HG02763 (cell line): Measurements from ENCODE around the gene S100A14.

Source experiments
- ATAC-seq: cut with Tn5 transposase; IDR thresholded peaks from one replicate; pipeline ENCODE4 v1.9.1; 2021; ENCODE audit warnings: mild to moderate bottlenecking, moderate library complexity; ENCODE audit not compliant: unreplicated experiment

S100A14 gene

GRCh38 chr1:153639280-153639679 lies 23.2 kb upstream of the S100A14 start:
- no peak for ATAC-seq

GRCh38 chr1:153638261-153638660 lies 22.1 kb upstream of the S100A14 start:
- no peak for ATAC-seq

- ATAC-seq, result no peak
Measured at GRCh38 chr1:153636312-153636711, 20.2 kb upstream of the S100A14 start.

- no peak for ATAC-seq
Measured at GRCh38 chr1:153635872-153636271, 19.7 kb upstream of the S100A14 start.

- ATAC-seq, result peak; percentile 86
Measured at GRCh38 chr1:153633754-153634665, 17.9 kb upstream of the S100A14 start, which contains the start of gene CHTOP. CHTOP (plus strand) TSS chr1:153634066; CDS start chr1:153636589, 2,523 bp downstream.

DNA sequence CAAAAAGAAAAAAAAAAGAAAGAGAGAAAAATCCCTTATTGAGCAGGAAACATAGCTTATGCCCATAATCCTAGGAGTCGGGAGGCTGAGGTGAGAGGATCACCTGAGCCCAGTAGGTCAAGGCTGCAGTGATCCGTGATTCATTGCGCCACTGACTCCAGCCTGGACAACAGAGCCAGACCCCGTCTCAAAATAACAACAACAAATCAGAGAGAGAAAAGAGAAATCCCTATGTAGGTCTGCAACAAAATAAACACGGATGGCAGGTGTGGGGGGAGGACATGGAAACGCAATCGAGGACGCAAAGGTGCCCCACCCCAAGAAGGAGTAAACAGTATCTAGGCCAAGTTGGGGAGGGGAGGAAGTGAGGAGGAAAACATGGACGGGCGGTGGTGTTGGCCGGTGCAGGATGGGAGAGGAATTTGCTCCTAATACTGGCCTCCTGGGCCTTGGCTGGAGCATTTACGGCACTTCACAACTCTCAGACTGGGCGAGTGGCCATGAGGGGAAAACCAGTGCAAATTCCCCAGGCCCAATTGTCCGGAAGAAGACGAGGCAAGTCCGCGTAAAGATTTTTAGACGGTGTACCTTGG lies 17.1 kb upstream of the S100A14 start:
- no peak for ATAC-seq

- ATAC-seq, result no peak
Measured at GRCh38 chr1:153631047-153632022, 15.2 kb upstream of the S100A14 start.

GRCh38 chr1:153630384-153630783 lies 14.3 kb upstream of the S100A14 start:
- ATAC-seq, result no peak

- no peak for ATAC-seq
Measured at GRCh38 chr1:153629971-153630370, 13.8 kb upstream of the S100A14 start.

GRCh38 chr1:153629343-153629665 lies 13.2 kb upstream of the S100A14 start:
- no peak for ATAC-seq

DNA sequence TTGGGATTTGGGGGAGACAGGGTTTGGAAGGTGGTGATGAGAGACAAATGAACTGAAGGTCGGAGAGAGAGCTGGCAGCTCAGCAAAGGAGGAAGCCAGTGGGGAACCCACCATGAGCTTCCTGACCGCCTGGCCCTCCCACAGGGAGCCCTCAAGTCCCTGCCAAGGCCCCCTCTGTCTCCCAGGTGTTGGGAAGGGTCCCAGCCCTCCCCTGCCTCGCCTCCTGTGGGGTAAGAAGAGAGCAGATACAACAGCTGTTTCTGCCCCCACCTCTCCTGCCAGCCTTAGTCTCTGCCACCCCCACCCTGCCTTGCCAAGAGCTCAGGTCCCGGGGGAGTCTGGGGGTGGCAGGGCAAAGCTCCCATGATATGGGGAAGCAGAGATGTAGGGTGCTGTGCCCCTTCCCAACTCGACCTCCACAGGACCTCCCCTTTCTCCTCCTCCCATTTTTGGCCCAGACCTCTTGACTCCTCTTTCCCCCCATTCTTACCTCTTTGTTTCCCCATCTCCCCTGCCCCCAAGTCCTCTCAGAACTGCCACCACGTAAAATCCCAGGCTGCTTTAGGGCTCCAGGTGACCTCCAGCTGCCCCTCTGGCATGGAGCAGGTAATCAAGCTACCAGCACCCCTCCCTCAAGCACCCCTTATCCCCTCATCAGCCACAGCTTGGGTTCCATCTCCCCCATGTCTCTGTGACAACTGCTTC lies 12.7 kb upstream of the S100A14 start:
- ATAC-seq, result no peak

- no peak for ATAC-seq
Measured at GRCh38 chr1:153627715-153628626, 11.8 kb upstream of the S100A14 start, which contains the start of gene S100A1. S100A1 (plus strand) TSS chr1:153628434; CDS start chr1:153630522, 2,088 bp downstream.

DNA sequence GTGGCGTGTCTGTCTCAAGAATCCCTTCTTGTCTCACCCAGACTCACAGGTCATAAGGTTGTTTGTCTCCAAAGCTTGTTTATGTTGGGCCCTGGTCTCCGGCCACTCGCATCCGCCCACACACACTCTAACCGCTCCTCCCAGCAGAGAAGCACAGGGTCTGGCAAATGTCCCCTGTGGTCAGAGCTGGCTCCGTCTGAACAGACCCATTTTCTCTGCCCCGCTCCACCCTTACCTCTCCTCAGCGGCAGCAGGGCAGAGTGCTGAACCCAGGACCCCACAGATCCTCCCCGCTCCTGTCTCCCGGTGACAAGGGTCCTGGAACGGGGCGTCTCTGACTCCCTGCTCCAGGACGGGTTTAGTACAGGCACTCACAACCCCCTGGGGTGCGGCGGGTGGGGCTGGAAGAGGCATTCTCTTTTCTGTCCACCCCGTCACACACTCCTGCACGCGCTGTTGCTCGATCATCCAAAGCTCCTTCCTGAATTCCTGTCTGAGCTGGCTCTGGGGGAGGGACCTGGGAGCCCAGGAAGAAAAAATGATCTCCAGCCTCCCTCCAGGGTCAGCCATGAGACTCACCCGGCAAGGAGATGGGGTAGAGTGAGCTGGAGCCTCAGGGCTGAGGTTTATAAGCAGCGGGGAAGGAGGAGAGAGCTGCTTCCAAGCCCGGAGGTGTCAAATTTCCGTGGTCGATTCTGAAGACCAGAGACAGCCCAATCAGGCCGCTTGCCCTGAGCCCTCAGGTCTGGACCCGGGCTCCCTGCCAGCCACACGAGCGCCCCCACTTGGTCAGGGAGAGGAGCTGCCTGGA lies 11.0 kb upstream of the S100A14 start, which contains the start of gene S100A13:
Gene S100A13 (minus strand): TSS at position 602 of the 811 bp plus-strand sequence. CDS start 1,033 bp downstream, outside the sequence.
- no peak for ATAC-seq

DNA sequence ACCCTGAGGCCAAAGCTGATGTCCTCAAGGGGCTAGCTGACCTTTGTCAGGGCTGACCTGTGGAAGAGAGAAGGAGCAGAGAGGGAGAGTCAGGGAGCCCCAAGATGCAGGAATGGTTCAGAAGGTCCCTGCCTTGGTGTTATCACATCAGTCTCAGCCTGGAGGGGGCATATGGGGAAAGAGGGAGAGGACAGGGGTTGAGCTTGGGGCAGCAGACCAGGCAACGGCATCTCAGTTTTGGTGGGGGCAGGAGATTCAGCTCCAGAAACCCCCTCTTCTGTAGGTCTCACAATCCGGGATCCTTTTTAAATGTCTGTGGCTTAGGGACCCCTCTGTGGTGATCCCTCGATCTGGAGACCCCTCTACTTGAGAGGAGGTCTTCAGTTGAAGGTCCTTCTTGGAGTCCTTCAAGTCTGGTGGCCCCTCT lies 10.4 kb upstream of the S100A14 start:
- no peak for ATAC-seq

- no peak for ATAC-seq
Measured at GRCh38 chr1:153624965-153625611, 9.0 kb upstream of the S100A14 start.

- no peak for ATAC-seq
Measured at GRCh38 chr1:153623101-153623500, 7.0 kb upstream of the S100A14 start.

DNA sequence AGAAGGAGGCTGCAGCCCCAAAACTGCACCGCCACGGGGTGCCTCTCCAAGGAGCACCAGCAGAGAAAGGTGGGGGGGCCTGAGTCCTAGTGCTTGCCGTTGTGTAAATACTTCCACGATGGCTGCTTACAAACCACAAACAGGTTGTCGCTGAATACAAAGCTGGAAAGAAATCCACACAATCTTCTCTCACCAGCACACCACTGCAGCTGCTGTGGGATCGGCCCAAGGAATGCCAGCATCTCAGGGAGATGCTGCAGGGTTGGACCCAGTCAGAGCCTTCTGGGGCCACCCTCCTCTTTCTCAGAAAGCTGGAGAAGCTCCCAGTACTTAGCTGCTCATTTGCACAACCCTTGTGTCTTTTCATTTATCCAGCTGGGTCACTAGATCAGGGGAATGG lies 3.0 kb upstream of the S100A14 start:
- ATAC-seq, result no peak

DNA sequence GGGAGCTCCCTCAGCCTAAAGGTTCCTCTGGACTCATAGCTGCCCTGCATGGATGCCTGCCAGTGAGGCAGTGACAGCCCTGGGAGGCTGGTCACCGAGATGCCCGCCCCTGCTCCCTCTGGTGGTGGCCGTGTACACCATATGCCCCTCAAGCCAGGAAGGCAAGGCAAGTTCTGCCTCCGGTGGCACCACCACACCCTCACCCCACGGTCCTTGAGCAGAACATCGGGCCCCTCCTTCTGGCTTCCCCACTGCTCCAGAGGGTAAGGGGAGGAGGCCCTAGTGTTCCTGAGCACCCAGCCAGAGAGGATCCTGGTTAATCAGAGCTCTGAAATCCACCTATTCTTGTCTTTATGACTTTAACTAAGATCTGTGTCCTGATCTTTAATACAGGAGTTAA lies 1.5 kb upstream of the S100A14 start:
- ATAC-seq, result peak; percentile 58
